Measurements from ENCODE around the gene PHLDB3. TPM values are rescaled to one million over a fixed set of nuclear protein-coding genes. Genes with fewer than 3 reads are reported as not detected.
"Not testable (repeated sequence)": the region's sequence is repeated elsewhere in the genome, so short reads cannot be mapped to it uniquely, and the experiment has no call there.

The PHLDB3 gene
- total RNA-seq, 1 experiment from 2014 or later: 6.7 TPM

GRCh38 chr19:43523696-43524095 is 19.1 kb upstream of the PHLDB3 start:
- H3K27me3 ChIP-seq (ENCODE audit: control insufficient read depth, insufficient read depth, low read length); H3K4me3 ChIP-seq (ENCODE audit: low read depth in 2 of 2, low read length in 2 of 2); ATAC-seq; BruUV-seq (replicated peaks); in situ Hi-C loops (cut with HindIII; ENCODE audit: low pct_unique_long_range_greater_than_20kb, low sequenced_read_pairs); intact Hi-C loops (cut with micrococcal nuclease; ENCODE audit: unreplicated experiment); POLR2A ChIA-PET; DNase-seq (ENCODE audit: low read depth, low spot score); CTCF ChIA-PET; H3K9me3 ChIP-seq (ENCODE audit: control insufficient read depth, insufficient read depth, low read depth, low read length); H3K36me3 ChIP-seq (ENCODE audit: control insufficient read depth, insufficient read depth, low read length); H3K27ac ChIP-seq (ENCODE audit: low read length); H3K4me1 ChIP-seq (ENCODE audit: control insufficient read depth, insufficient read depth, low read length): not testable (repeated sequence)

GRCh38 chr19:43522929-43523328 is 18.4 kb upstream of the PHLDB3 start:
- no peak for ATAC-seq
- BruUV-seq (replicated peaks): no TSS peak
- Histone ChIP-seq H3K4me3 (ENCODE audit: low read depth in 2 of 2, low read length in 2 of 2) (no peak overlapping the region), H3K36me3 (ENCODE audit: control insufficient read depth, insufficient read depth, low read length) (no peaks in the 10 kb centered on the region; the same call in 1 of the 2 replicates), H3K27me3 (ENCODE audit: control insufficient read depth, insufficient read depth, low read length) (no peaks in the 10 kb centered on the region), H3K27ac (ENCODE audit: low read length) (no peak overlapping the region), H3K4me1 (ENCODE audit: control insufficient read depth, insufficient read depth, low read length) (peaks cover 4% of the 10 kb centered on the region; the same call in 1 of the 2 replicates), H3K9me3 (ENCODE audit: control insufficient read depth, insufficient read depth, low read depth, low read length) (no peaks in the 10 kb centered on the region)
- DNase-seq (ENCODE audit: low read depth, low spot score): no peak
- ChIA-PET POLR2A (no interaction called here), CTCF (no interaction called here)
- in situ Hi-C loops (cut with HindIII; ENCODE audit: low pct_unique_long_range_greater_than_20kb, low sequenced_read_pairs): no loop called here
- no peak for TF ChIP-seq CTCF (IDR thresholded peaks at IDR 0.05)
- TF ChIP-seq, protein P1, sequence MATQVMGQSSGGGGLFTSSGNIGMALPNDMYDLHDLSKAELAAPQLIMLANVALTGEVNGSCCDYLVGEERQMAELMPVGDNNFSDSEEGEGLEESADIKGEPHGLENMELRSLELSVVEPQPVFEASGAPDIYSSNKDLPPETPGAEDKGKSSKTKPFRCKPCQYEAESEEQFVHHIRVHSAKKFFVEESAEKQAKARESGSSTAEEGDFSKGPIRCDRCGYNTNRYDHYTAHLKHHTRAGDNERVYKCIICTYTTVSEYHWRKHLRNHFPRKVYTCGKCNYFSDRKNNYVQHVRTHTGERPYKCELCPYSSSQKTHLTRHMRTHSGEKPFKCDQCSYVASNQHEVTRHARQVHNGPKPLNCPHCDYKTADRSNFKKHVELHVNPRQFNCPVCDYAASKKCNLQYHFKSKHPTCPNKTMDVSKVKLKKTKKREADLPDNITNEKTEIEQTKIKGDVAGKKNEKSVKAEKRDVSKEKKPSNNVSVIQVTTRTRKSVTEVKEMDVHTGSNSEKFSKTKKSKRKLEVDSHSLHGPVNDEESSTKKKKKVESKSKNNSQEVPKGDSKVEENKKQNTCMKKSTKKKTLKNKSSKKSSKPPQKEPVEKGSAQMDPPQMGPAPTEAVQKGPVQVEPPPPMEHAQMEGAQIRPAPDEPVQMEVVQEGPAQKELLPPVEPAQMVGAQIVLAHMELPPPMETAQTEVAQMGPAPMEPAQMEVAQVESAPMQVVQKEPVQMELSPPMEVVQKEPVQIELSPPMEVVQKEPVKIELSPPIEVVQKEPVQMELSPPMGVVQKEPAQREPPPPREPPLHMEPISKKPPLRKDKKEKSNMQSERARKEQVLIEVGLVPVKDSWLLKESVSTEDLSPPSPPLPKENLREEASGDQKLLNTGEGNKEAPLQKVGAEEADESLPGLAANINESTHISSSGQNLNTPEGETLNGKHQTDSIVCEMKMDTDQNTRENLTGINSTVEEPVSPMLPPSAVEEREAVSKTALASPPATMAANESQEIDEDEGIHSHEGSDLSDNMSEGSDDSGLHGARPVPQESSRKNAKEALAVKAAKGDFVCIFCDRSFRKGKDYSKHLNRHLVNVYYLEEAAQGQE (IDR thresholded peaks at IDR 0.05; ENCODE audit: insufficient read depth in 1 of 2, low read depth in 2 of 2, low read length in 1 of 2): no peak
- no peak for TF ChIP-seq POLR2AphosphoS5 (IDR thresholded peaks at IDR 0.05; ENCODE audit: low read depth, low read length)
- TF ChIP-seq TCF7L2 (IDR thresholded peaks at IDR 0.05; ENCODE audit: low read depth, low read length): no peak
- no peak for TF ChIP-seq SIN3A (IDR thresholded peaks at IDR 0.05; ENCODE audit: borderline replicate concordance, insufficient read depth, low read depth, low read length)
- intact Hi-C loops (cut with micrococcal nuclease; ENCODE audit: unreplicated experiment): no loop called here

DNA sequence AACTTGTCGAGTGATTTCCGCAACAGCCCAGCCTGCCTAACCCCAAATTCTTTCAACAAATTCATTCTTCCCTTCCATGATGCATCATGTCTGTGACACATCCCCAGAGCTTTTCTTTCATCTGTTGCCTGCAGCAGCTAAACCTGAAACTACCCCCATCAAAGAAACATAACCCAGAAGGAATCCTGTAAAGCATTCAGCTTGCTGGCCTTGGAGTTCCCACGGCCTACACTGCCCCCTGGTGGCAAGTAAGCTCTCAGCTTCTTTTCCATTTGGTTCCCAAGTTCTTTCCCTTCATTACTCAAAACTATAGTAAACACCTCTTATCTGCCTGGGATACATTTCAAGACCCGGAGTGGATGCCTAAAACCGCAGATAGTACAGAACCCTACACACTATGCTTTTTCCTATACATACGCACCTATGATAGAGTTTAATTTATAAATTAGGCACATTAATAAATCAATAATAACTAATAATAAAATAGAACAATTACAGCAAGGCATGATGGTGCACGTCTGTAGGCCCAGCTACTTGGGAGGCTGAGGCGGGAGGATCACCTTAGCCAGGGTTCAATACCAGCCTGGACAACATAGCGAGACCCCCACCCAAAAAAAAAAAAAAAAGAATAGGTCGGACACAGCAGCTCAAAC is 15.0 kb upstream of the PHLDB3 start:
- ATAC-seq: peak; percentile 87
- peak; percentile 82 for TF ChIP-seq CTCF (IDR thresholded peaks at IDR 0.05)
- TF ChIP-seq, protein P1 (IDR thresholded peaks at IDR 0.05; ENCODE audit: insufficient read depth in 1 of 2, low read depth in 2 of 2, low read length in 1 of 2): no peak
- no peak for TF ChIP-seq POLR2AphosphoS5 (IDR thresholded peaks at IDR 0.05; ENCODE audit: low read depth, low read length)
- CTCF ChIA-PET: interaction anchor here (0.6 to 1.2 kb wide), 9 partner anchors 9 to 94 kb away, joined by 3 to 24 read pairs (median 4); partner anchors contain the start of gene ZNF575

More for the DNA sequence above, 15.0 kb upstream of the PHLDB3 start:
- POLR2A ChIA-PET: interaction anchor here (1.1 kb wide), 1 partner anchor 73 kb away, joined by 3 read pairs; no protein-coding TSS in a partner anchor
- in situ Hi-C loops (cut with HindIII; ENCODE audit: low pct_unique_long_range_greater_than_20kb, low sequenced_read_pairs): no loop called here
- no peaks in the 10 kb centered on the region for H3K4me1 ChIP-seq (ENCODE audit: control insufficient read depth, insufficient read depth, low read length)
- peak; percentile 43 for DNase-seq (ENCODE audit: low read depth, low spot score)
- H3K27me3 ChIP-seq (ENCODE audit: control insufficient read depth, insufficient read depth, low read length): no peaks in the 10 kb centered on the region
- intact Hi-C loops (cut with micrococcal nuclease; ENCODE audit: unreplicated experiment): loop anchor here (1.0 kb wide), 1 partner anchor 72 kb away; no protein-coding TSS in a partner anchor
- BruUV-seq (replicated peaks): TSS peak; percentile 87
- H3K9me3 ChIP-seq (ENCODE audit: control insufficient read depth, insufficient read depth, low read depth, low read length): no peaks in the 10 kb centered on the region
- H3K36me3 ChIP-seq (ENCODE audit: control insufficient read depth, insufficient read depth, low read length): no peaks in the 10 kb centered on the region
- H3K4me3 ChIP-seq (ENCODE audit: low read depth in 2 of 2, low read length in 2 of 2): no peak overlapping the region
- H3K27ac ChIP-seq (ENCODE audit: low read length): no peak overlapping the region

Measured in Panc1 (cell line).